Gastroesophageal sphincter (tissue), 4 donors: Measurements from ENCODE around the gene KIAA1958. TPM values are rescaled to one million over a fixed set of nuclear protein-coding genes. Genes with fewer than 3 reads are reported as not detected.

Experiments used
- ATAC-seq: fragments of 150-250 bp; one replicate; pipeline ENCODE4 v1.9.1; 2016; ENCODE audit warnings: mild to moderate bottlenecking, moderate library complexity
- H3K27ac ChIP-seq, 4 donors: fragments of 200-600 bp; sonication (generic) in 3 of 4; 1 replicate in 3 of 4; 2 replicates in 1 of 4; pipeline ENCODE4 v1.5.1; 2016 to 2019
- H3K27me3 ChIP-seq: fragments of 200-600 bp; sonication (generic); one replicate; pipeline ENCODE4 v1.5.1; 2019
- H3K36me3 ChIP-seq, 2 donors: fragments of 200-600 bp; sonication (generic); one replicate each; pipeline ENCODE4 v1.5.1; 2019; ENCODE audit warnings: control low read depth in 1 of 2
- H3K4me1 ChIP-seq, 3 donors: fragments of 200-600 bp; sonication (generic); 1 replicate in 2 of 3; 2 replicates in 1 of 3; pipeline ENCODE4 v1.5.1; 2016 to 2019; ENCODE audit warnings: control low read depth in 2 of 3
- H3K4me3 ChIP-seq, 2 donors: fragments of 200-600 bp; sonication (generic); one replicate each; pipeline ENCODE4 v1.5.1; 2019; ENCODE audit warnings: mild to moderate bottlenecking in 1 of 2, moderate library complexity in 1 of 2
- H3K9me3 ChIP-seq, 3 donors: fragments of 200-600 bp; sonication (generic); one replicate each; pipeline ENCODE4 v1.5.1; 2017 to 2019; ENCODE audit warnings: control low read depth in 2 of 3
- EP300 ChIP-seq: sonication (generic); formaldehyde crosslinking; IDR thresholded peaks from one replicate; pipeline ENCODE4 v1.6.1; 2017; ENCODE audit warnings: antibody characterized with exemption, mild to moderate bottlenecking
- POLR2A ChIP-seq, 2 donors: fragments of 450-650 bp; IDR thresholded peaks; one replicate each; pipeline ENCODE4 v1.6.1; 2017; ENCODE audit warnings: antibody characterized with exemption in 2 of 2, mild to moderate bottlenecking in 2 of 2, moderate library complexity in 1 of 2
- POLR2AphosphoS5 ChIP-seq: sonication (generic); formaldehyde crosslinking; IDR thresholded peaks from one replicate; pipeline ENCODE4 v1.6.1; 2017; ENCODE audit warnings: antibody characterized with exemption
- WGBS, 2 donors: methylation state at CpG; one replicate each; pipeline ENCODE4 v1.1.5; 2018; ENCODE audit warnings: low coverage in 1 of 2; 5-methylcytosine and 5-hydroxymethylcytosine counted together
- total RNA-seq, 4 donors: library from RNA; depleted of rRNA; stranded (reverse); fragments of >200 nt; gene quantifications; one replicate each; pipeline ENCODE4 v1.1.0, GENCODE V29; 2016
- TF ChIP-seq, protein P1 (sequence below), 4 experiments: fragments of 200-600 bp in 2 of 4; fragments of 450-650 bp in 2 of 4; sonication (generic) in 1 of 4; IDR thresholded peaks; one replicate each; pipeline ENCODE4 v1.5.1; 2017 to 2019; ENCODE audit warnings: antibody characterized with exemption in 4 of 4, mild to moderate bottlenecking in 2 of 4, moderate library complexity in 2 of 4

Gene KIAA1958
- total RNA-seq, 4 donors from 2014 or later = 3.5 to 8.4 (median 3.9) TPM

DNA sequence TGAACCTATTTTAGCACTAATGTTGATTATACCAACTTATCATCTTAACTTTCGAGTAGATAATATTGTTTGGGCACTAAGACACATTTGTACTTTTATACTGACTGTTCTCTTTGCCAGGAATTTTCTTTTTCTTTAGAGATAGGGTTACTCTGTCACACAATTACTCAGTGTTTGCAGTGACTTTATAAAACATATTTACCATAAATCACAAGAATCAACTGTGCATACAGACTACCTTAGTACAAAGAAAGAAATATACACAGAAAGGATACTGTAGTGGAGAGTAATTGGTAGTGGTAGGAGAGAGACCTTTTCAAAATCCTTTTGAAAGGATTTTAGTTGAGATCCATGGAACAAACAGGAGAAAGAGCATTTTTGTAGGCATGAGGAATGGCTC is 40.3 kb downstream of the KIAA1958 start:
- no peaks in the 10 kb centered on the region for H3K9me3 ChIP-seq
- no peaks in the 10 kb centered on the region for H3K4me1 ChIP-seq
- no peak for TF ChIP-seq POLR2A (IDR thresholded peaks at IDR 0.05)
- TF ChIP-seq, protein P1, sequence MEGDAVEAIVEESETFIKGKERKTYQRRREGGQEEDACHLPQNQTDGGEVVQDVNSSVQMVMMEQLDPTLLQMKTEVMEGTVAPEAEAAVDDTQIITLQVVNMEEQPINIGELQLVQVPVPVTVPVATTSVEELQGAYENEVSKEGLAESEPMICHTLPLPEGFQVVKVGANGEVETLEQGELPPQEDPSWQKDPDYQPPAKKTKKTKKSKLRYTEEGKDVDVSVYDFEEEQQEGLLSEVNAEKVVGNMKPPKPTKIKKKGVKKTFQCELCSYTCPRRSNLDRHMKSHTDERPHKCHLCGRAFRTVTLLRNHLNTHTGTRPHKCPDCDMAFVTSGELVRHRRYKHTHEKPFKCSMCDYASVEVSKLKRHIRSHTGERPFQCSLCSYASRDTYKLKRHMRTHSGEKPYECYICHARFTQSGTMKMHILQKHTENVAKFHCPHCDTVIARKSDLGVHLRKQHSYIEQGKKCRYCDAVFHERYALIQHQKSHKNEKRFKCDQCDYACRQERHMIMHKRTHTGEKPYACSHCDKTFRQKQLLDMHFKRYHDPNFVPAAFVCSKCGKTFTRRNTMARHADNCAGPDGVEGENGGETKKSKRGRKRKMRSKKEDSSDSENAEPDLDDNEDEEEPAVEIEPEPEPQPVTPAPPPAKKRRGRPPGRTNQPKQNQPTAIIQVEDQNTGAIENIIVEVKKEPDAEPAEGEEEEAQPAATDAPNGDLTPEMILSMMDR (IDR thresholded peaks at IDR 0.05) = no peak
- TF ChIP-seq POLR2AphosphoS5 = no peak
- ATAC-seq = no peak
- 58 to 70% methylated on average over 1 of the region's 1 CpG for WGBS, 2 donors
- H3K36me3 ChIP-seq = no peaks in the 10 kb centered on the region
- no peaks in the 10 kb centered on the region for H3K27me3 ChIP-seq
- no peak overlapping the region for H3K4me3 ChIP-seq
- H3K27ac ChIP-seq = no peak overlapping the region

DNA sequence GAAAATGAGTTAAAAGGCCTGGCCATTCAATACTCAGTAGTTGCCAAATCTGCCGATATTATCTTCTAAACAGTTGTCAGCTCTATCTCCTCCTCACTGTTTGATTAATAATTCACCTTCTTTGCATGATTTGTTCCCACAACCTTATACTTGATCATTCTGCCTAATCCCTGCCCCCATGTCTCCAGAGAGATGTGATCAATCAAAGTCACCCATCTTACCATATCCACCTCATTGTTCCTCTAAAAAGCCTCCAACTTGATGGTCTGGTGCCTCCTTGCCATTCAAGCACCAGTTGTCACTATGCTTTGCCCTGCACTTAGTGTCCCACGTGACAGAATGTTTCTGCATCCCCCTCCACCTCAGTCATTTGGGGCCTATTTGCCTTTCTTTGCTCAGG is 41.3 kb downstream of the KIAA1958 start:
- WGBS, 2 donors = 67 to 80% methylated on average over 1 to 2 of the region's 2 CpGs
- Histone ChIP-seq H3K27ac (no peak overlapping the region), H3K4me3 (no peak overlapping the region), H3K9me3 (no peaks in the 10 kb centered on the region), H3K36me3 (no peaks in the 10 kb centered on the region), H3K27me3 (no peaks in the 10 kb centered on the region), H3K4me1 (no peaks in the 10 kb centered on the region)
- ATAC-seq = no peak
- TF ChIP-seq EP300 (no peak), POLR2A (IDR thresholded peaks at IDR 0.05) (no peak), POLR2AphosphoS5 (no peak)
- TF ChIP-seq, protein P1 (IDR thresholded peaks at IDR 0.05) = no peak

DNA sequence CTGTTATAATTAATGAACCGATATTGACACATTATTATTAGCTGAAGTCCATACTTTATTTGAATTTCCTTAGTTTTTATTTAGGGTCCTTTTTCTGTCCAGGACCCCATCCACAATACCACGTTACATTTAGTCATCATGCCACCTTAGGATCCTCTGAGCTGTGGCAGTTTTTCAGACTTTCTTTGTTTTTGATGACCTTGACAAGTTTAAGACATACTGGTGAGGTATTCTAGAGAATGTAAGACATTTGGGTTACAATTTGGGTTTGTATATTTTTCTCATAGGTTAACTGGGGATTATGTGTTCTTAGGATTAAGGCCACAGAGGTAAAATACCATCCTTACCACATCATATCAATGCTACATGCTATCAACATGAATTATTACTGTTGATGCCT is 42.7 kb downstream of the KIAA1958 start:
- no peaks in the 10 kb centered on the region for H3K9me3 ChIP-seq
- no peak for ATAC-seq
- no peak overlapping the region for H3K4me3 ChIP-seq
- TF ChIP-seq POLR2AphosphoS5 (no peak), EP300 (no peak)
- TF ChIP-seq, protein P1 (IDR thresholded peaks at IDR 0.05) = no peak
- H3K36me3 ChIP-seq = no peaks in the 10 kb centered on the region
- H3K27me3 ChIP-seq = no peaks in the 10 kb centered on the region
- no peaks in the 10 kb centered on the region for H3K4me1 ChIP-seq
- WGBS, 2 donors = 92 to 96% methylated on average over 2 of the region's 2 CpGs
- H3K27ac ChIP-seq = no peak overlapping the region

DNA sequence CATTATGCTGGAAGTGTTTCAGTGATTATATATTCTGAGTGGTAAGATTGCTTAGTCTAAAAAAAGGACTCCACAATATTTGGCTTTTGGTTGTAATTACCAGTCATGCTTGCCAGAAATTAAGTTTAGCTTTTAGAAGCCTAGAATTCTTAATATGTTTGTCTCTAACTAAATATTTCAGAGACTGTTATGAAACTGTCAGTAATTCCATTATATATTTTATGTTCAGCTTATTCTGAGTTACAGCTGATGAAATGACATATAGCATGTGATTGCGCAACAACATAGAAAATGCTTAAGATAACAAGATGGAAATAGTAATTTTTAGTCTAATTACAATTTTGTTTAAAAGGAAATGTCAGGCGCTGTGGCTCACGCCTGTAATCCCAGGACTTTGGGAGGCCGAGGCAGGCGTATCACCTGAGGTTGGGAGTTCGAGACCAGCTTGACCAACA is 44.2 kb downstream of the KIAA1958 start:
- no peaks in the 10 kb centered on the region for H3K4me1 ChIP-seq
- no peaks in the 10 kb centered on the region for H3K36me3 ChIP-seq
- no peaks in the 10 kb centered on the region for H3K9me3 ChIP-seq
- H3K4me3 ChIP-seq = no peak overlapping the region
- no peaks in the 10 kb centered on the region for H3K27me3 ChIP-seq
- TF ChIP-seq, protein P1 (IDR thresholded peaks at IDR 0.05) = no peak
- no peak for TF ChIP-seq EP300
- no peak for TF ChIP-seq POLR2A (IDR thresholded peaks at IDR 0.05)
- no peak for TF ChIP-seq POLR2AphosphoS5
- H3K27ac ChIP-seq = no peak overlapping the region
- ATAC-seq = no peak
- 88 to 92% methylated on average over 6 of the region's 6 CpGs for WGBS, 2 donors

DNA sequence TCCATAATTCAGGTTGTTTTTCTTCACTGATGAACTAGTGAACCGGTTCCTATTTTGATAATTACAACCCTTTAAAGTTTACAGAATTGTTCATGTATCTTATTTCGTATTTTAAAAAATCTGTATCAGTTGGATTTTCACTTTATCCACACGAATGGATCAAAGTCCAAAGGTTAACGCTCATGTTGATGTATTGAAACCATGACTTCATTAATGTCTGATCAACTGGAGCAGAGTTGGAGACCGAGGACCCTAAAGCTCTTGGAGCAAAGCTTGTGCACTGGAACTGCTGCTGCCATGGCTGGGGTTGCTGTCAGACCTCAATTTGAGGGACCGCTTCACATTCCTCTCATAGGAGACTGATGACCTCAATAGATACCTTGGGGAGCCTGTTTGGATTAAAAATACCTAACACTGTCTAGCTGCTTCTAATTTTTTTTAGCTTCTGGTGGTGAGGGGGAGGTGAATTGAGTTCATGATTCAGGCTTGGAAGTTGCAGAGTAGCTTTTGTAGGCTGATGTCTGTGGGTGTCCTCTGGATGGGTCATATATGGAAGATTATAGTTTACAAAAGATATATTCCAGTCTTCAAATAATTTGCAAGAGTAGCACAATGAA is 45.1 kb downstream of the KIAA1958 start:
- ATAC-seq = no peak
- H3K9me3 ChIP-seq = no peaks in the 10 kb centered on the region
- H3K4me1 ChIP-seq = no peaks in the 10 kb centered on the region
- H3K27me3 ChIP-seq = no peaks in the 10 kb centered on the region
- TF ChIP-seq POLR2AphosphoS5 (no peak), EP300 (no peak), POLR2A (IDR thresholded peaks at IDR 0.05) (no peak)
- TF ChIP-seq, protein P1 (IDR thresholded peaks at IDR 0.05) = no peak
- no peak overlapping the region for H3K4me3 ChIP-seq
- H3K27ac ChIP-seq = no peak overlapping the region
- 77 to 82% methylated on average over 4 to 5 of the region's 6 CpGs for WGBS, 2 donors
- no peaks in the 10 kb centered on the region for H3K36me3 ChIP-seq
